ENCODE data around the gene MAST3. TPM values are rescaled to one million over a fixed set of nuclear protein-coding genes. Genes with fewer than 3 reads are reported as not detected.

The MAST3 gene
- total and polyA plus RNA-seq, 2 donors (not counting 3 experiments of a cell fraction or from before 2014, with no cell fraction given), result 1.5 to 2.7 TPM

GRCh38 chr19:18114483-18114882 lies 16.9 kb downstream of the MAST3 start:
- Histone ChIP-seq H3K27ac (ENCODE audit: insufficient read depth, low read depth, low read length) (no peak overlapping the region), H3K9me1 (replicated peaks; ENCODE audit: control insufficient read depth, extremely low read depth, insufficient read depth, low read length) (no peaks in the 10 kb centered on the region), H3K27me3 (ENCODE audit: control insufficient read depth in 2 of 2, insufficient read depth in 2 of 2, low read length in 2 of 2) (peaks cover 0 to 7% of the 10 kb centered on the region in 2 experiments), H3K36me3 (ENCODE audit: control insufficient read depth in 2 of 2, extremely low read depth in 1 of 2, insufficient read depth in 2 of 2, low read length in 2 of 2) (no peaks in the 10 kb centered on the region), H3K79me2 (ENCODE audit: control insufficient read depth, insufficient read depth, low read length) (no peaks in the 10 kb centered on the region), H3K4me1 (ENCODE audit: control insufficient read depth, extremely low read depth, insufficient read depth, low read length) (peaks cover 10% of the 10 kb centered on the region), H3K4me3 (replicated peaks in 1 of 3; ENCODE audit: insufficient read depth in 1 of 3, low read depth in 1 of 3, low read length in 3 of 3) (no peak overlapping the region), H2AFZ (ENCODE audit: low read depth, low read length) (no peak overlapping the region), H3K9me3 (replicated peaks; ENCODE audit: control insufficient read depth, insufficient read depth, low read length) (no peaks in the 10 kb centered on the region), H4K20me1 (replicated peaks; ENCODE audit: control insufficient read depth, extremely low read depth, insufficient read depth, low read length) (no peaks in the 10 kb centered on the region), H3K4me2 (ENCODE audit: insufficient read depth, low read length) (no peak overlapping the region), H3K9ac (replicated peaks; ENCODE audit: extremely low read depth, insufficient read depth, low read length) (no peak overlapping the region)
- ChIA-PET POLR2A (no interaction called here), CTCF (interaction anchor here (4.6 kb wide), 1 partner anchor 137 kb away, joined by 210 read pairs; a partner anchor contains a TSS)
- intact Hi-C loops (cut with micrococcal nuclease) (loop anchor here (10.0 kb wide), 1 partner anchor 210 kb away; the partner anchor contains the start of gene LSM4), dilution Hi-C loops (cut with MboI; ENCODE audit: extremely low pct_ligation_motif_present, low sequenced_read_pairs) (no loop called here)
- DNase-seq (ENCODE audit: low read depth, low spot score) (no peak), FAIRE-seq (no peak)
- BruUV-seq (replicated peaks), result no TSS peak
- no peak for TF ChIP-seq POLR2A (IDR thresholded peaks at IDR 0.05; ENCODE audit: low read depth, low read length)
- no peak for TF ChIP-seq JUN (IDR thresholded peaks at IDR 0.05; ENCODE audit: borderline replicate concordance, insufficient read depth, insufficient read length, low read depth)
- TF ChIP-seq POLR2AphosphoS5 (IDR thresholded peaks at IDR 0.05; ENCODE audit: insufficient read depth, low read depth, low read length), result no peak
- TF ChIP-seq, protein P1, sequence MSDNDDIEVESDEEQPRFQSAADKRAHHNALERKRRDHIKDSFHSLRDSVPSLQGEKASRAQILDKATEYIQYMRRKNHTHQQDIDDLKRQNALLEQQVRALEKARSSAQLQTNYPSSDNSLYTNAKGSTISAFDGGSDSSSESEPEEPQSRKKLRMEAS (IDR thresholded peaks at IDR 0.05; ENCODE audit: insufficient read depth, insufficient read length), result no peak
- TF ChIP-seq GATA2 (IDR thresholded peaks at IDR 0.05; ENCODE audit: insufficient read depth, insufficient read length, low read depth, low read length), result no peak
- no peak for TF ChIP-seq MYC (IDR thresholded peaks at IDR 0.05; ENCODE audit: low read depth, low read length)
- TF ChIP-seq, protein P2, sequence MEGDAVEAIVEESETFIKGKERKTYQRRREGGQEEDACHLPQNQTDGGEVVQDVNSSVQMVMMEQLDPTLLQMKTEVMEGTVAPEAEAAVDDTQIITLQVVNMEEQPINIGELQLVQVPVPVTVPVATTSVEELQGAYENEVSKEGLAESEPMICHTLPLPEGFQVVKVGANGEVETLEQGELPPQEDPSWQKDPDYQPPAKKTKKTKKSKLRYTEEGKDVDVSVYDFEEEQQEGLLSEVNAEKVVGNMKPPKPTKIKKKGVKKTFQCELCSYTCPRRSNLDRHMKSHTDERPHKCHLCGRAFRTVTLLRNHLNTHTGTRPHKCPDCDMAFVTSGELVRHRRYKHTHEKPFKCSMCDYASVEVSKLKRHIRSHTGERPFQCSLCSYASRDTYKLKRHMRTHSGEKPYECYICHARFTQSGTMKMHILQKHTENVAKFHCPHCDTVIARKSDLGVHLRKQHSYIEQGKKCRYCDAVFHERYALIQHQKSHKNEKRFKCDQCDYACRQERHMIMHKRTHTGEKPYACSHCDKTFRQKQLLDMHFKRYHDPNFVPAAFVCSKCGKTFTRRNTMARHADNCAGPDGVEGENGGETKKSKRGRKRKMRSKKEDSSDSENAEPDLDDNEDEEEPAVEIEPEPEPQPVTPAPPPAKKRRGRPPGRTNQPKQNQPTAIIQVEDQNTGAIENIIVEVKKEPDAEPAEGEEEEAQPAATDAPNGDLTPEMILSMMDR (IDR thresholded peaks at IDR 0.05; ENCODE audit: extremely low read depth in 1 of 2, insufficient read depth in 1 of 2, low read depth in 1 of 2, low read length in 2 of 2), result no peak
- TF ChIP-seq EZH2 (IDR thresholded peaks at IDR 0.05; ENCODE audit: borderline replicate concordance, low read depth, low read length, severe bottlenecking), result no peak
- TF ChIP-seq FOS (IDR thresholded peaks at IDR 0.05; ENCODE audit: borderline replicate concordance, insufficient read depth, low read length), result no peak

Measured in endothelial cell of umbilical vein (primary cell).